MCF 10A (cell line): Measurements from ENCODE around the gene ZNRD2. TPM values are rescaled to one million over a fixed set of nuclear protein-coding genes. Genes with fewer than 3 reads are reported as not detected.

Experiments
- BruUV-seq: library from RNA; stranded (reverse); fragments of 400-500 nt; replicated peaks from 2 replicates; lab custom pipeline; 2021; lab: Mats Ljungman, UMichigan
- CTCF ChIA-PET: fragments of 300-600 bp; sonication (Branson Sonifier 250); formaldehyde crosslinking; extraction: SDS; loops from one replicate; lab custom pipeline; 2021; ENCODE audit warnings: antibody characterized with exemption, inconsistent platforms; lab: Yijun Ruan, JAX
- POLR2A ChIA-PET: fragments of 300-600, 350-650 bp; sonication (Branson Sonifier 250); formaldehyde crosslinking; extraction: SDS; loops from one replicate; lab custom pipeline; 2020; ENCODE audit warnings: antibody characterized with exemption, inconsistent platforms; lab: Yijun Ruan, JAX
- DNase-seq: peaks from one replicate; pipeline ENCODE4 v3.0.0-alpha.2; 2018; ENCODE audit not compliant: unreplicated experiment
- H3K27ac Mint-ChIP-seq: one replicate; pipeline ENCODE4 v1.8.0; 2022; ENCODE audit warnings: mild to moderate bottlenecking, low read depth, mixed read lengths; ENCODE audit not compliant: unreplicated experiment
- H3K27me3 Mint-ChIP-seq: one replicate; pipeline ENCODE4 v1.8.0; 2022; ENCODE audit warnings: mixed read lengths; ENCODE audit not compliant: insufficient read depth, unreplicated experiment
- H3K36me3 Mint-ChIP-seq: one replicate; pipeline ENCODE4 v1.8.0; 2022; ENCODE audit warnings: mild to moderate bottlenecking, moderate library complexity, mixed read lengths; ENCODE audit not compliant: insufficient read depth, unreplicated experiment
- H3K4me1 Mint-ChIP-seq: one replicate; pipeline ENCODE4 v1.8.0; 2022; ENCODE audit warnings: mixed read lengths; ENCODE audit not compliant: insufficient read depth, unreplicated experiment
- H3K4me3 Mint-ChIP-seq: one replicate; pipeline ENCODE4 v1.8.0; 2022; ENCODE audit warnings: mild to moderate bottlenecking, moderate library complexity, mixed read lengths; ENCODE audit not compliant: unreplicated experiment
- H3K9me3 Mint-ChIP-seq: one replicate; pipeline ENCODE4 v1.8.0; 2022; ENCODE audit warnings: mixed read lengths; ENCODE audit not compliant: unreplicated experiment
- intact Hi-C: fragments of 100-400 bp; cut with micrococcal nuclease; formaldehyde crosslinking; loops from 2 replicates; pipeline ENCODE4 v1.14.1; 2022
- total RNA-seq: library from RNA; stranded (reverse); gene quantifications from 2 replicates; pipeline ENCODE4 v1.2.3, GENCODE V29; 2022
- TF ChIP-seq, protein P1 (sequence below): fragments of 200-600 bp; IDR thresholded peaks from one replicate; pipeline ENCODE4 v1.8.0; 2022; ENCODE audit warnings: antibody characterized with exemption, mild to moderate bottlenecking; ENCODE audit not compliant: unreplicated experiment

Gene ZNRD2
- total RNA-seq, 1 experiment from 2014 or later, result 65.4 TPM

DNA sequence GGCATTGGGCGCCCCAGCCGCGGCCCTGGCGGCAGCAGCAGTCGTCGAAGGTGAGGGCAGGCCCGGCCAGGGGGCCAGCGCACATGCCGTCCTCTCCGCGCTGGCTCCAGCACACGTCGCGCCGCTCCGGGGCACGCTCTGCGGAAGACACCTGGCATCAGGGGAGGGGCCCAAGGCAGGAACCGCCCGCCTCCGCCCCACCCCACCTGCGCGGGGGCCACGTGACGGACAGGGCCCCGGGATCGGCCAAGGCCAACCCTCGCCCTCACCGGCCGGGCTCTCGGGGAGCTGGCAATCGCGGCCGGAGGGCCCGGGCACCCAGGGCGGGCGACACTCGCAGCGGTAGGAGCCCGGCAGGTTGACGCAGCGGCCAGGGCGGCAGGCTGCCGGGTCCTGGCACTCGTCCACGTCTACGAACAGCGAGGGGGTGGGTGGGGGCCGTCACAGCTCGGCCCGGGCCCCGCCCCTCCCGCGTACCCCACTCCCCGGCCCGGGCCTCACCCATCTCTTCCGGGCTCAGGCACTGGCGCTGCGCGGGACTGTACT lies 30.5 kb upstream of the ZNRD2 start:
- POLR2A ChIA-PET, result interaction anchor here (0.6 to 4.0 kb wide), 17 partner anchors 14 to 1099 kb away, joined by 3 to 75 read pairs (median 5); partner anchors contain the start of genes DPF2, EHBP1L1, FAM89B and KAT5

DNA sequence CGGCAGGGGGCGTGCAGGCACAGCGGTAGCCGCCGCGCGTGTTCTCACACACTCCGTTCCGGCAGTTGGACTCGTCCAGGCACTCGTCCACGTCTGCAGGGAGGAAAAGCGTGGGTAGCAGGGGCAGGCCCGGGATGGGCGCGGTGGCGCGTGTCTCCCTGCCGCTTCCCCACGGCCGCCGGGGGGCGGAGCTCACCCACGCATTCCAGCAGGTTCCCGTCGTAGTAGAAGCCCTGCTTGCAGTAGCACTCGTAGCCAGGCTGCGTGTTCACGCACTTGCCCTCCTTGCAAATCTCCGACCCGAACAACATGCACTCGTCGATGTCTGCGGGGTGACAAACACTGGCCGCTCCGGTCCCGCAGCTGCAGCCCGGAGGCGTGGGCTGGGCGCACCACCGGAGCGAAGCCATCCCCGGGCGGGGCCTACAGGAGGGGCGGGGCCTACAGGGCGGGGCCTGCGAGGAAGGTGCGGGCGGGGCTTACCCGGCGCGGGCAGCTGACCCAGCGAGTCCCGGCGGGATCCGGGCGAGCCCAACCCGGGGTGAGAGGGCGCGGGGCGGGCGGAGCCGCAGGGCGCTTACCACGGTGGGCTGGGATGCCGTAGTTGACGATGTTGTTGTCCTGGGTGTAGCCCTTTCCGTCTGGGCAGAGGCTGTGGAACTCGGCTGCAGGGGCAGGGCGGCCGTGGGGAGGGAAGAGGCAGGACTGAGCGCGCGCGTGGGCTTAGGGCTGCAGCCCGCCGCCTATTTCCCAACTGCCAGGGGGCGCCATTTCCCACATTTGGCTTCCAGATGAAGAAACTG lies 29.8 kb upstream of the ZNRD2 start:
- H3K36me3 Mint-ChIP-seq, result no peaks in the 10 kb centered on the region
- H3K4me3 Mint-ChIP-seq, result peak overlapping the region; percentile 79

More for the DNA sequence above, 30.5 kb upstream of the ZNRD2 start:
- Mint-ChIP-seq H3K9me3 (no peaks in the 10 kb centered on the region), H3K36me3 (no peaks in the 10 kb centered on the region), H3K4me3 (peak overlapping the region; percentile 79), H3K4me1 (peaks cover 6% of the 10 kb centered on the region), H3K27me3 (no peaks in the 10 kb centered on the region), H3K27ac (no peak overlapping the region)
- CTCF ChIA-PET, result interaction anchor here (0.6 to 3.7 kb wide), 18 partner anchors 9 to 1446 kb away, joined by 3 to 51 read pairs (median 6); partner anchors contain the start of genes FAM89B and PCNX3
- TF ChIP-seq, protein P1, sequence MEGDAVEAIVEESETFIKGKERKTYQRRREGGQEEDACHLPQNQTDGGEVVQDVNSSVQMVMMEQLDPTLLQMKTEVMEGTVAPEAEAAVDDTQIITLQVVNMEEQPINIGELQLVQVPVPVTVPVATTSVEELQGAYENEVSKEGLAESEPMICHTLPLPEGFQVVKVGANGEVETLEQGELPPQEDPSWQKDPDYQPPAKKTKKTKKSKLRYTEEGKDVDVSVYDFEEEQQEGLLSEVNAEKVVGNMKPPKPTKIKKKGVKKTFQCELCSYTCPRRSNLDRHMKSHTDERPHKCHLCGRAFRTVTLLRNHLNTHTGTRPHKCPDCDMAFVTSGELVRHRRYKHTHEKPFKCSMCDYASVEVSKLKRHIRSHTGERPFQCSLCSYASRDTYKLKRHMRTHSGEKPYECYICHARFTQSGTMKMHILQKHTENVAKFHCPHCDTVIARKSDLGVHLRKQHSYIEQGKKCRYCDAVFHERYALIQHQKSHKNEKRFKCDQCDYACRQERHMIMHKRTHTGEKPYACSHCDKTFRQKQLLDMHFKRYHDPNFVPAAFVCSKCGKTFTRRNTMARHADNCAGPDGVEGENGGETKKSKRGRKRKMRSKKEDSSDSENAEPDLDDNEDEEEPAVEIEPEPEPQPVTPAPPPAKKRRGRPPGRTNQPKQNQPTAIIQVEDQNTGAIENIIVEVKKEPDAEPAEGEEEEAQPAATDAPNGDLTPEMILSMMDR, result no peak
- intact Hi-C loops, result loop anchor here (1.0 to 2.0 kb wide), 3 partner anchors 17 to 48 kb away; partner anchors contain the start of gene FAM89B
- no TSS peak for BruUV-seq
- no peak for DNase-seq

DNA sequence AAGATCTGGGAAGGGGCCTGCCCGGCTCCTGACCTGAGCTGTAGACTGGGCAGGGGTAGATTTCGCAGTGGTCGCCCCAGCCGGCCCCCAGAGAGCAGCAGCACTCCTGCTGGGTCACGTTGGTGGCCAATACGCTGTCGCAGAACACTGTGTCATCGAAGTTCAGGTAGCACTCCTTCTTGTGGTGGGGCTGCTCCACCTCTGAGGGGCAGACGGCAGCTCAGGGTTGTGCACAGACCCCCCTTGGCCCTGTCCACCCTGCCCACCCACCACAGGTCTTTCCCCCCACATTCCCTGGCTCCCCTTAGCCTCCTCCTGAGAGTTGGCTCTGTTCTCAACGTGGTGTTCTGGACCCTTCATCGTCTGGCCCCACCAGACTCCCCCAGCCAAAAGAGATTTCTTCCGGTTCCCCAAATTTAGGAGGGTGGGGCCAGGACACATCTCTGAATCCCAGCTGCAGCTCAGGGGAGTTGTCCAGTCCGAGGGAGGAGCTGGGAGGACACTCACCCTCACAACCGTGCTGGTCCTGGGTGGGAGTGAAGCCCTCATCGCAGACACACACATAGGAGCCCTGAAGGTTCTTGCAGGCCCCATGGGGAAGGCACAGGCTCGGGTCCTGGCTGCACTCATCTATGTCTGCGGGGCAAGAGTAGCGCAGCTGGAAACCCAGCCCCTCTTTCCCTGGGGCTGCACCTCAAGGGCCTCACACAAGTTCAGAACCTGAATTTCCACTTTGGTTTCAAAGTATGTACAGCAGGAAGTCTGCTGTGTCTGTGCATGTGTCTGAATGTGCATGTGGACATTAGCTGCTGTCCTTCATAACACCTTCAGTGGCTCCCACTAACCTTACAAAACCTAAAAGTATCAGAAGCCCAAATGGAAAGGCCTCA lies 28.9 kb upstream of the ZNRD2 start:
- TF ChIP-seq, protein P1, result no peak
- H3K4me1 Mint-ChIP-seq, result peaks cover 6% of the 10 kb centered on the region
- H3K27ac Mint-ChIP-seq, result peak overlapping the region; percentile 23
- ChIA-PET CTCF (interaction anchor here (0.6 to 3.7 kb wide), 27 partner anchors 11 to 1269 kb away, joined by 3 to 51 read pairs (median 7); partner anchors contain the start of genes FAM89B, PCNX3 and SCYL1), POLR2A (interaction anchor here (0.9 to 4.0 kb wide), 16 partner anchors 11 to 208 kb away, joined by 3 to 75 read pairs (median 7); partner anchors contain the start of genes DPF2, EHBP1L1, FAM89B and KAT5)
- intact Hi-C loops, result loop anchor here (2.0 kb wide), 1 partner anchor 15 kb away; no protein-coding TSS in a partner anchor
- H3K36me3 Mint-ChIP-seq, result no peaks in the 10 kb centered on the region
- no TSS peak for BruUV-seq
- DNase-seq, result no peak
- H3K4me3 Mint-ChIP-seq, result peak overlapping the region; percentile 79
- H3K9me3 Mint-ChIP-seq, result no peaks in the 10 kb centered on the region
- H3K27me3 Mint-ChIP-seq, result no peaks in the 10 kb centered on the region

More for the DNA sequence above, 29.8 kb upstream of the ZNRD2 start:
- Mint-ChIP-seq H3K27me3 (no peaks in the 10 kb centered on the region), H3K4me1 (peaks cover 6% of the 10 kb centered on the region), H3K9me3 (no peaks in the 10 kb centered on the region), H3K27ac (peak overlapping the region; percentile 23)
- CTCF ChIA-PET, result interaction anchor here (0.6 to 3.7 kb wide), 30 partner anchors 10 to 1447 kb away, joined by 3 to 51 read pairs (median 6); partner anchors contain the start of genes FAM89B, PCNX3 and SCYL1
- POLR2A ChIA-PET, result interaction anchor here (0.7 to 4.0 kb wide), 20 partner anchors 12 to 319 kb away, joined by 3 to 75 read pairs (median 4); partner anchors contain the start of genes DPF2, EHBP1L1, FAM89B and KAT5
- TF ChIP-seq, protein P1, result peak; percentile 92
- intact Hi-C loops, result loop anchor here (1.0 to 2.0 kb wide), 3 partner anchors 16 to 48 kb away; partner anchors contain the start of gene FAM89B
- peak; percentile 87 for DNase-seq
- no TSS peak for BruUV-seq
